Measurements from ENCODE around the gene TLR1.

TLR1 gene

GRCh38 chr4:38762560-38762959 lies 42.0 kb downstream of the TLR1 start:
- Histone ChIP-seq H3K9ac (peak overlapping the region; percentile 68 to 85 (median 81); a peak in 21 of 22 replicates), H3K4me1 (peaks cover 58 to 74% (median 67%) of the 10 kb centered on the region in 10 experiments), H3K36me3 (no peaks in the 10 kb centered on the region)

DNA sequence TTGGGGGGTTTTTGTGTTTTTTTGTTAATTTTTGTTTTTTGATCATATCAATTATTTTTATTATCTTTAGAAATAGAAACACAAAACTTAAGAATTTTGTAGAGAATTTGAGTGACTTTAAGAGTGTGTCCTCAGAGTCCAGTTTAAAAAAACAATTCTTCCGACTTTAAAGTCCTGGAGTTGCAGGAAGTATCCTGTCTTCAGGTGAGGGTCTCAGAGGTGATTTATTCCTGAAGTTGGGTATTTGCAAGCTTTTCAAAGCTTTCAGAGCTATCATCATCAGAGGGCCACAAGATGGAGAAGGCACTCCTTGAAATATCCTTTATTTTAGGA lies 44.8 kb downstream of the TLR1 start:
- peaks cover 0 to 5% (median 1%) of the 10 kb centered on the region in 11 experiments; a peak in 9 of 22 replicates for H3K9me3 ChIP-seq (replicated peaks in 1 of 11)
- peak overlapping the region in 9 of 11 experiments; percentile 84 to 97 (median 93); a peak in 15 of 22 replicates for H3K27ac ChIP-seq
- peak overlapping the region; percentile 78 to 96 (median 89); a peak in 21 of 22 replicates for H3K4me2 ChIP-seq
- no peaks in the 10 kb centered on the region for H3K36me3 ChIP-seq
- peak overlapping the region in 8 of 11 experiments; percentile 30 to 85 (median 82); a peak in 11 of 22 replicates for H3K9ac ChIP-seq
- peaks cover 67 to 88% (median 78%) of the 10 kb centered on the region in 10 experiments for H3K4me1 ChIP-seq
- no peak overlapping the region for H3K4me3 ChIP-seq
- H4K20me1 ChIP-seq: no peaks in the 10 kb centered on the region
- no peaks in the 10 kb centered on the region for H3K27me3 ChIP-seq
- TF ChIP-seq Cebpa-rat (IDR thresholded peaks at IDR 0.05): no peak

More at GRCh38 chr4:38762560-38762959, 42.0 kb downstream of the TLR1 start:
- Histone ChIP-seq H3K27ac (peak overlapping the region; percentile 71 to 97 (median 93); a peak in 21 of 22 replicates), H3K4me2 (peak overlapping the region; percentile 78 to 96 (median 89)), H3K4me3 (peak overlapping the region in 7 of 10 experiments; percentile 44 to 57 (median 49); a peak in 8 of 20 replicates), H4K20me1 (no peaks in the 10 kb centered on the region), H3K9me3 (replicated peaks in 1 of 11) (peaks cover 14 to 33% (median 29%) of the 10 kb centered on the region in 11 experiments), H3K27me3 (no peaks in the 10 kb centered on the region)
- no peak for TF ChIP-seq Cebpa-rat (IDR thresholded peaks at IDR 0.05)

DNA sequence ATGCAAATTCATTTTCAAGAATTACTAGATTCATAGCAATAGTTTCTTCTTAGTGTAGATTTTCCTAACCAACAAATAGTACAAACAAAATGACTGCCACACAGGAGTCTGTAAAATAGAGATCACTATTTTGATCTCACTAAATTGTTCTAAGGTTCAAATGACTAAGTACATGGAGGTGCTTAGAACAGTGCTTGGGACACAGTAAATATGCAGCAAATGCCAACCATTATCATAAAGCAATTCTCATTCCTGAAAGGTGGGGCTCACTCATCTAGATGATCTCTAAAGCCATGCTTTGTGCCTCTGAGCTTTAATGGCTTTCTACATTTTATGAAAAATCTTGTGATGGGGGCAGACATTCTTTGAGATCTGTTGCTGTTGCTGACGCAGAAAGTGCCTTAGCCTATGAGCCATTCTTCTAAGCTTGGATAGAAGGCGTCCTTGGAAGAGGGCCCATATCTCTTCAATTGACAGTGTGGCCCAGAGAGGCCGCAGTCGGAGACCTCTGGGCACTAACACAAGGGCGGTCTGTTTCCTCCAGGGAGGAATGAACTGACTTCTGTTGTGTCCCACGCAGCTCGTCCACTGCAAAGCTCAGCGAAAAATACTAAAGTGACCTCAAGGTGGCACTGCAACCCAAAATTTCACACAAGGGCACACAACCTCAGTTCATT lies 45.3 kb downstream of the TLR1 start:
- Histone ChIP-seq H3K4me3 (no peak overlapping the region), H3K4me2 (peak overlapping the region; percentile 42 to 96 (median 84)), H4K20me1 (no peaks in the 10 kb centered on the region), H3K27ac (peak overlapping the region in 10 of 11 experiments; percentile 19 to 97 (median 62); a peak in 15 of 22 replicates), H3K27me3 (no peaks in the 10 kb centered on the region), H3K9ac (peak overlapping the region in 9 of 11 experiments; percentile 19 to 82 (median 38); a peak in 13 of 22 replicates), H3K36me3 (no peaks in the 10 kb centered on the region), H3K4me1 (peaks cover 65 to 86% (median 75%) of the 10 kb centered on the region in 10 experiments), H3K9me3 (replicated peaks in 1 of 11) (no peaks in the 10 kb centered on the region; a peak in 3 of 22 replicates)
- no peak for TF ChIP-seq Cebpa-rat (IDR thresholded peaks at IDR 0.05)

GRCh38 chr4:38757945-38758600 lies 46.5 kb downstream of the TLR1 start:
- no peak for TF ChIP-seq Cebpa-rat (IDR thresholded peaks at IDR 0.05)
- H3K9me3 ChIP-seq (replicated peaks in 1 of 11): no peaks in the 10 kb centered on the region
- peak overlapping the region in 2 of 11 experiments; percentile 11 to 36; a peak in 2 of 22 replicates for H3K9ac ChIP-seq
- peak overlapping the region in 2 of 11 experiments; percentile 12 to 29; a peak in 4 of 22 replicates for H3K27ac ChIP-seq
- no peak overlapping the region for H3K4me3 ChIP-seq
- H3K36me3 ChIP-seq: no peaks in the 10 kb centered on the region
- no peaks in the 10 kb centered on the region for H4K20me1 ChIP-seq
- H3K4me2 ChIP-seq: peak overlapping the region in 9 of 11 experiments; percentile 30 to 93 (median 61); a peak in 14 of 22 replicates
- peaks cover 65 to 86% (median 75%) of the 10 kb centered on the region in 10 experiments for H3K4me1 ChIP-seq
- H3K27me3 ChIP-seq: no peaks in the 10 kb centered on the region

DNA sequence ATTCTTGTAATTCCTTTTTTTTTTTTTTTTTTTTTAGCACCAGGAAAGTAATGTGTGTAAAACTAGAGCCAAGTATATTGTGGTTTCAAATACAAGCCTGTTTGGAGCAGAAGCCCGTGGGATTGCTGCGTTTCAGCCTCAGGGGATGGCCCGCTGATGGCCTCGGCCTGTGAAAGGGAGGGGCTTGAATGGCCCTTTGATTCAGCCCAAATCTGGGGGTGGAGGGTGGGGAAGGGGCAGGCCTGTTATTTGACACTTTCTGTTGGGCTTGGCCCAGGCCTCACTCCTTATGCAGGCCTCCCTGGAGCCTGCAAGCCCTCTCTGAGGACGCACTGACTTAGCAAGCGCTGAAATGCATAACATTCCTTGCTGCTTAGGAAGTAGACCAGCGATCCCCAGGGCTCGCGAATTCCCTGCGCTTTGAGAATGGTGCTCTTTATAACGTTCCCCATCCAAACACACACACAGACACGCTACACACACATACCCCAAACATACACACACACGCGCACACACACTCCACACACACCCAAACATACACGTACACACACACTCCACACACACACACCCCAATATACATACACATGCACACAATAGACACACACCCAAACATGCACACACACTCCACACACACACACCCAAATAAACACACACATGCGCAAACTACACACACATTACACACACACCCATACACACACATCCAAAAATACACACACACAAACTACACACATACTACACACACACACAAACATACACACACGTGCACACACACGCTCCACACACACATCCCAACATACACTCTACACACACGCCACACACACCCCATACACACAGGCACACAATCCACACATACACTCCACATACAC lies 51.4 kb downstream of the TLR1 start:
- peak overlapping the region in 8 of 10 experiments; percentile 19 to 60 (median 48); a peak in 14 of 20 replicates for H3K4me3 ChIP-seq
- peaks cover 51 to 77% (median 59%) of the 10 kb centered on the region in 10 experiments for H3K4me1 ChIP-seq
- peak overlapping the region; percentile 35 to 83 (median 77) for H3K27ac ChIP-seq
- H3K9ac ChIP-seq: peak overlapping the region; percentile 28 to 73 (median 63)
- H3K36me3 ChIP-seq: peaks cover 0 to 33% (median 0%) of the 10 kb centered on the region in 11 experiments; a peak in 8 of 22 replicates
- H4K20me1 ChIP-seq: no peaks in the 10 kb centered on the region
- TF ChIP-seq Cebpa-rat (IDR thresholded peaks at IDR 0.05): no peak
- H3K4me2 ChIP-seq: peak overlapping the region; percentile 75 to 89 (median 82)
- no peaks in the 10 kb centered on the region for H3K27me3 ChIP-seq
- peaks cover 9 to 25% (median 16%) of the 10 kb centered on the region in 11 experiments for H3K9me3 ChIP-seq (replicated peaks in 1 of 11)

- no peaks in the 10 kb centered on the region for H3K27me3 ChIP-seq
- peaks cover 0 to 40% (median 7%) of the 10 kb centered on the region in 11 experiments; a peak in 14 of 22 replicates for H3K36me3 ChIP-seq
- H3K4me3 ChIP-seq: peak overlapping the region in 8 of 10 experiments; percentile 19 to 60 (median 48); a peak in 15 of 20 replicates
- TF ChIP-seq Cebpa-rat (IDR thresholded peaks at IDR 0.05): no peak
- peak overlapping the region; percentile 75 to 89 (median 82) for H3K4me2 ChIP-seq
- no peaks in the 10 kb centered on the region for H4K20me1 ChIP-seq
- peaks cover 16 to 33% (median 23%) of the 10 kb centered on the region in 11 experiments for H3K9me3 ChIP-seq (replicated peaks in 1 of 11)
- H3K9ac ChIP-seq: peak overlapping the region; percentile 28 to 73 (median 63); a peak in 21 of 22 replicates
- H3K4me1 ChIP-seq: peaks cover 44 to 69% (median 52%) of the 10 kb centered on the region in 10 experiments
- peak overlapping the region; percentile 35 to 83 (median 77); a peak in 21 of 22 replicates for H3K27ac ChIP-seq
These were observed 52.1 kb downstream of the TLR1 start for GRCh38 chr4:38752372-38752940.

GRCh38 chr4:38751341-38752010 lies 53.1 kb downstream of the TLR1 start:
- H3K9me3 ChIP-seq (replicated peaks in 1 of 11): peaks cover 26 to 42% (median 33%) of the 10 kb centered on the region in 11 experiments
- H3K4me3 ChIP-seq: peak overlapping the region in 3 of 10 experiments; percentile 19 to 52 (median 37); a peak in 3 of 20 replicates
- H3K27ac ChIP-seq: peak overlapping the region in 10 of 11 experiments; percentile 35 to 83 (median 79); a peak in 18 of 22 replicates
- peak overlapping the region; percentile 75 to 89 (median 82) for H3K4me2 ChIP-seq
- H3K4me1 ChIP-seq: peaks cover 34 to 63% (median 42%) of the 10 kb centered on the region in 10 experiments
- no peaks in the 10 kb centered on the region for H4K20me1 ChIP-seq
- H3K9ac ChIP-seq: peak overlapping the region in 9 of 11 experiments; percentile 28 to 73 (median 63); a peak in 12 of 22 replicates
- TF ChIP-seq Cebpa-rat (IDR thresholded peaks at IDR 0.05): no peak
- H3K27me3 ChIP-seq: no peaks in the 10 kb centered on the region
- peaks cover 0 to 50% (median 15%) of the 10 kb centered on the region in 11 experiments; a peak in 14 of 22 replicates for H3K36me3 ChIP-seq

Data from BLaER1 treated with 17β-estradiol and CSF1 and Interleukin-3, amounts not matched to agents 10 nM and 100 nM (cell line).